ENCODE data around the gene COL19A1.
A peak's percentile ranks its signal among the peaks of the same experiment; 100 is the strongest.
"Not testable (repeated sequence)": the region's sequence is repeated elsewhere in the genome, so short reads cannot be mapped to it uniquely, and the experiment has no call there.

COL19A1 gene

DNA sequence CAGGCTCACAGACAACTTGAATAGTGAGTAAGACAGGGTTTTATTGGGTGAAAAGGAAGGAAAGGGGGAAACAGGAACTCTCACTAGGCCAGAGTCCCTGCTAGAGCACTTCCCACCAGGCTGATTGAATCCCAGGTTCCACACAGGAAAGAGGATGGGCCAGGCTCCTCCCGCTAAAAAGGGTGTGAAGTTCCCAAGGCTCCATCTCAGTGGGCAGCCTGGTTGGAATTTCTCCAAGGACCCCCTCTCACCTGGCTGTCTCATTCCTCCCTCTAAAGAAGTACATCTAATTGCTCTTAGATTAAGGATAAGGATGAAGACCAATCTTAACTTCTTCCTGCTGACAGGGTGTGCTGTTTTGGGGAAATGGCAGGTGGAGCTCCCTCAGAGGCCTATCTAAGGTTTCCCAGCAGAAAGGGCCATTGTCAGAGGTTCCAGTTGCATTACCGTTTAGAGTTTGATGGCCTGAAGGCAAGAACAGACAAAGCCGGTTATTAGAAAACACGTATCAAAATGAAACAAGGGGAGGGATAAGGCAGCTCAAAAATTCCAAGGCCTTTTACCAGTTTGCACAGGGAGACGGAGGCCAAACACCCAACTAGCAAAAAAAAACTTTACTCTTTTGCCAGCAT is 21.5 kb downstream of the COL19A1 start:
- Histone ChIP-seq H3K27me3 (replicated peaks) (no peaks in the 10 kb centered on the region), H3K27ac (no peak overlapping the region), H3K4me3 (ENCODE audit: low read depth, low read length) (no peak overlapping the region), H3K36me3 (replicated peaks) (no peaks in the 10 kb centered on the region)
- in situ Hi-C loops (cut with HindIII; ENCODE audit: low pct_ligation_motif_present, low sequenced_read_pairs): no loop called here
- DNase-seq: no peak
- TF ChIP-seq, protein P1, sequence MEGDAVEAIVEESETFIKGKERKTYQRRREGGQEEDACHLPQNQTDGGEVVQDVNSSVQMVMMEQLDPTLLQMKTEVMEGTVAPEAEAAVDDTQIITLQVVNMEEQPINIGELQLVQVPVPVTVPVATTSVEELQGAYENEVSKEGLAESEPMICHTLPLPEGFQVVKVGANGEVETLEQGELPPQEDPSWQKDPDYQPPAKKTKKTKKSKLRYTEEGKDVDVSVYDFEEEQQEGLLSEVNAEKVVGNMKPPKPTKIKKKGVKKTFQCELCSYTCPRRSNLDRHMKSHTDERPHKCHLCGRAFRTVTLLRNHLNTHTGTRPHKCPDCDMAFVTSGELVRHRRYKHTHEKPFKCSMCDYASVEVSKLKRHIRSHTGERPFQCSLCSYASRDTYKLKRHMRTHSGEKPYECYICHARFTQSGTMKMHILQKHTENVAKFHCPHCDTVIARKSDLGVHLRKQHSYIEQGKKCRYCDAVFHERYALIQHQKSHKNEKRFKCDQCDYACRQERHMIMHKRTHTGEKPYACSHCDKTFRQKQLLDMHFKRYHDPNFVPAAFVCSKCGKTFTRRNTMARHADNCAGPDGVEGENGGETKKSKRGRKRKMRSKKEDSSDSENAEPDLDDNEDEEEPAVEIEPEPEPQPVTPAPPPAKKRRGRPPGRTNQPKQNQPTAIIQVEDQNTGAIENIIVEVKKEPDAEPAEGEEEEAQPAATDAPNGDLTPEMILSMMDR (IDR thresholded peaks at IDR 0.05; ENCODE audit: low read depth, low read length, missing control alignments): no peak

DNA sequence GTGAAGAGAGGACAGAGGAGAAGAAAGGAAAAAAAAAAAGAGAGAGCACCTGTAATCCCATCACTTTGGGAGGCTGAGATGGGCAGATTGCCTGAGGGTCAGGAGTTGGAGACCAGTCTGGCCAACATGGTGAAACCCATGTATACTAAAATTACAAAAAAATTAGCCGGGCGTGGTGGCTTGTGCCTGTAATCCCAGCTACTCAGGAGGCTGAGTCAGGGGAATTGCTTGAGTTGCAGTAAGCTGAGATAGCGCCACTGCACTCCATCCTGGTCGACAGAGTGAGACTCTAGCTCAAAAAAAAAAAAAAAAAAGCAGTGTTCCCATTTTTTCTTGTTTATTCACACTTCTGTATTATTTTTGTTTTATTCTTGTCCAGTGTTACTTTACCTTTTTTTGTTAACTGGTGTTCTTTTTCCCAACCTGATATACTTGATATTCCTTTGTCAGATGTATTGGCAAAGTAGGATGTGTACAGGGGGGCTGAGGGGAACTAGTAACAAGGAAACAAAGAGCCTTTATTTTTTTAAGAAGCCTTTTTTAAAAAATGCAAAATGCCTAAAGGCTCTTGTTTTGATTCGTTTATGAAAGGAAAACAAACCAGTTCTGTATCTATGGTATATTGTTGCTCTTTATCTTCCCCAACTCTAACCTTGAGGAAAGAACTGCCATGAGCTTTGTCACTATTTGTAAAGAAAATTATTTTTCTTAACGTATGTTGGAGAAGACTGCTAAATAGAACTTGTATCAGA is 22.3 kb downstream of the COL19A1 start:
- Histone ChIP-seq H3K36me3 (replicated peaks) (no peaks in the 10 kb centered on the region), H3K27ac (no peak overlapping the region), H3K4me3 (ENCODE audit: low read depth, low read length) (no peak overlapping the region), H3K27me3 (replicated peaks) (no peaks in the 10 kb centered on the region)
- no peak for DNase-seq
- TF ChIP-seq, protein P1 (IDR thresholded peaks at IDR 0.05; ENCODE audit: low read depth, low read length, missing control alignments): no peak
- in situ Hi-C loops (cut with HindIII; ENCODE audit: low pct_ligation_motif_present, low sequenced_read_pairs): no loop called here

GRCh38 chr6:69889234-69889974 is 23.0 kb downstream of the COL19A1 start:
- DNase-seq; H3K27me3 ChIP-seq (replicated peaks); H3K4me3 ChIP-seq (ENCODE audit: low read depth, low read length); in situ Hi-C loops (cut with HindIII; ENCODE audit: low pct_ligation_motif_present, low sequenced_read_pairs); H3K36me3 ChIP-seq (replicated peaks); H3K27ac ChIP-seq: not testable (repeated sequence)

- H3K27ac ChIP-seq; H3K27me3 ChIP-seq (replicated peaks); in situ Hi-C loops (cut with HindIII; ENCODE audit: low pct_ligation_motif_present, low sequenced_read_pairs); H3K4me3 ChIP-seq (ENCODE audit: low read depth, low read length); DNase-seq; H3K36me3 ChIP-seq (replicated peaks): not testable (repeated sequence)
These were observed 26.2 kb downstream of the COL19A1 start for GRCh38 chr6:69892561-69892960.

GRCh38 chr6:69893266-69893665 is 26.9 kb downstream of the COL19A1 start:
- DNase-seq; H3K27ac ChIP-seq; H3K36me3 ChIP-seq (replicated peaks); H3K4me3 ChIP-seq (ENCODE audit: low read depth, low read length); H3K27me3 ChIP-seq (replicated peaks); in situ Hi-C loops (cut with HindIII; ENCODE audit: low pct_ligation_motif_present, low sequenced_read_pairs): not testable (repeated sequence)

DNA sequence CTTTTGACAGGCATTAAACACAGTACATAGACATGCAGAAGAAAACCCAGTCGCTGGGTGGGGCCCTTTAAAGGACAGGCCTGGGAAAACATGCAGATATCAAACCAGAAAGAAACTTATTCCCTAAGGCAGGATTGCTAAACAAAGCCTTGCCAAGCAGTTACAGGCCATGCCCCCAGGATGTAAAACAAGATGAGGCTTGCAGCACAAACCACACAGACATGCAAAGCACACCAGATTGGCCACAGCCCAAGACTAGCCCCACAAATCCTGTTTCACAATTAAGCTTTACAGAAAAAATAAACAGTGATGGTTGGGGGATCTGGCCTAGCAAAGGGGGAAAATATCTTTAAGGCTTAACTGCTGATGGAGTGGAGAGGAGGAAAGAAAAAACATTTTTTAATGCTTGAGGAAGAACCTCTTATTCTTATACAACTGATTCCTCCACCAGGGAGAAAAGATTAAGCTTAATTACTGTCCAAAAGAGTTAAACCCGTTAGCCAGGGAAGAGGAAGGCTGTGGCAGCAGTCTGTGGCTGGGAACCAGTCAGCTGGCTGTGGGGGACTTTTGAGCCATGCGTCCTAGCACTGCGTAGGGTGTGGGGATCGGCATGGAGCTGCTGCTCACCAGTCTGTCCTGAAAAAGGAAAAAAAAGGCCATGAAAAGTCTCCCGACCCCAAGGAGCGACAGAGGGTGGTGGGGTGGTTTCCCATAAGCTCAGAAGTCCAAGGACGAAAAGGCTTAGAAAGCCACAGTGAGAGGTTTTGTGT is 28.4 kb downstream of the COL19A1 start:
- in situ Hi-C loops (cut with HindIII; ENCODE audit: low pct_ligation_motif_present, low sequenced_read_pairs): no loop called here
- Histone ChIP-seq H3K4me3 (ENCODE audit: low read depth, low read length) (no peak overlapping the region), H3K36me3 (replicated peaks) (no peaks in the 10 kb centered on the region), H3K27ac (no peak overlapping the region), H3K27me3 (replicated peaks) (no peaks in the 10 kb centered on the region)
- TF ChIP-seq, protein P1 (IDR thresholded peaks at IDR 0.05; ENCODE audit: low read depth, low read length, missing control alignments): no peak
- peak; percentile 74 for DNase-seq

- DNase-seq: no peak
- TF ChIP-seq, protein P1 (IDR thresholded peaks at IDR 0.05; ENCODE audit: low read depth, low read length, missing control alignments): no peak
- Histone ChIP-seq H3K4me3 (ENCODE audit: low read depth, low read length) (no peak overlapping the region), H3K36me3 (replicated peaks) (no peaks in the 10 kb centered on the region), H3K27ac (no peak overlapping the region), H3K27me3 (replicated peaks) (no peaks in the 10 kb centered on the region)
- in situ Hi-C loops (cut with HindIII; ENCODE audit: low pct_ligation_motif_present, low sequenced_read_pairs): no loop called here
These were observed 29.0 kb downstream of the COL19A1 start for GRCh38 chr6:69895396-69895795.

Data from brain microvascular endothelial cell (primary cell).